Activated CD8-positive, alpha-beta T cell treated with anti-CD3 and anti-CD28 coated beads, Interleukin-2, amount 10 ng/mL, durations not matched to agents 7 days and 5 days (primary cell): ENCODE measurements around the gene CFL2. TPM values are rescaled to one million over a fixed set of nuclear protein-coding genes. Genes with fewer than 3 reads are reported as not detected.

Source experiments
- ATAC-seq: fragments of 150-1000 bp; cut with Tn5 transposase; one replicate; pipeline ENCODE4 v1.10.0; 2021; ENCODE audit warnings: moderate library complexity
- CTCF ChIA-PET: fragments of 350-600 bp; sonication (Branson Sonifier 250); formaldehyde crosslinking; loops from one replicate; lab custom pipeline; 2021; ENCODE audit warnings: antibody characterized with exemption; lab: Charles Lee
- POLR2A ChIA-PET: fragments of 350-600 bp; sonication (Branson Sonifier 250); formaldehyde crosslinking; loops from one replicate; lab custom pipeline; 2021; ENCODE audit warnings: antibody characterized with exemption; lab: Charles Lee
- DNase-seq: peaks from one replicate; pipeline ENCODE4 v3.0.0-alpha.2; 2020
- H3K27ac Mint-ChIP-seq: one replicate; pipeline ENCODE4 v1.8.0; 2021; ENCODE audit warnings: mild to moderate bottlenecking, mixed read lengths
- H3K27me3 Mint-ChIP-seq: one replicate; pipeline ENCODE4 v1.8.0; 2021; ENCODE audit warnings: low read depth, mixed read lengths
- H3K36me3 Mint-ChIP-seq: one replicate; pipeline ENCODE4 v1.8.0; 2021; ENCODE audit warnings: low read depth, mixed read lengths
- H3K4me1 Mint-ChIP-seq: one replicate; pipeline ENCODE4 v1.8.0; 2021; ENCODE audit warnings: low read depth, mixed read lengths
- H3K4me3 Mint-ChIP-seq: one replicate; pipeline ENCODE4 v1.8.0; 2021; ENCODE audit warnings: mild to moderate bottlenecking, mixed read lengths
- H3K9me3 Mint-ChIP-seq: one replicate; pipeline ENCODE4 v1.8.0; 2022; ENCODE audit warnings: mixed read lengths; ENCODE audit not compliant: insufficient read depth
- total RNA-seq, 2 experiments: library from RNA; stranded (reverse); gene quantifications; one replicate each; pipeline ENCODE4 v1.2.3, GENCODE V29; 2021

Gene CFL2
- total RNA-seq, 2 experiments from 2014 or later, result 6.7 to 7.1 TPM

DNA sequence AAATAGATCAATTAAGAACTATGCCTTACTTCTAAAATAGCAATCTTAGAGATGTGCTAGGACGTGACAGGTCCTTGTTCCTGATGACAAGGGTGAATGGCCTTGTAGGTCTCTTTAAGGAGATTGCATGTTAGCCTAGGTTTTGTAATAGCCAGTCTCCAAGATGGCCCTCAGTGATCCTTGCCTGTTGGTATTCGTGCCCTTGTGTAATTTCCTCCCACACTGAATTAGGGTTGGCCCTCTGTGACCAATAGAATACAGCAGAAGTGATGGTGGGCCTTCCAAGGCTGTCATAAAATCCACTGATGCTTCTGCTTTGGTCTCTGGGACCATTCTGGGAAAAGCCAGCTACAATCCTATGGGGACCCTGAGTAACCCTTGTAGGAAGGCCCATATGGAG, 46.3 kb downstream of the CFL2 start:
- H3K9me3 Mint-ChIP-seq, result no peaks in the 10 kb centered on the region
- H3K36me3 Mint-ChIP-seq, result no peaks in the 10 kb centered on the region
- ATAC-seq, result no peak
- no peak overlapping the region for H3K27ac Mint-ChIP-seq
- no peak for DNase-seq
- no peak overlapping the region for H3K4me3 Mint-ChIP-seq
- peaks cover 4% of the 10 kb centered on the region for H3K4me1 Mint-ChIP-seq
- ChIA-PET POLR2A (no interaction called here), CTCF (interaction anchor here (3.9 kb wide), 1 partner anchor 54 kb away, joined by 25 read pairs; no protein-coding TSS in a partner anchor)
- H3K27me3 Mint-ChIP-seq, result peaks cover 2% of the 10 kb centered on the region

GRCh38 chr14:34667007-34667406, 47.4 kb downstream of the CFL2 start:
- no peak overlapping the region for H3K27ac Mint-ChIP-seq
- no peaks in the 10 kb centered on the region for H3K36me3 Mint-ChIP-seq
- DNase-seq (no peak), ATAC-seq (no peak)
- no peaks in the 10 kb centered on the region for H3K9me3 Mint-ChIP-seq
- POLR2A ChIA-PET, result no interaction called here
- H3K4me3 Mint-ChIP-seq, result no peak overlapping the region
- peaks cover 4% of the 10 kb centered on the region for H3K4me1 Mint-ChIP-seq
- CTCF ChIA-PET, result interaction anchor here (1.7 kb wide), 1 partner anchor 57 kb away, joined by 7 read pairs; no protein-coding TSS in a partner anchor
- peaks cover 2% of the 10 kb centered on the region for H3K27me3 Mint-ChIP-seq

DNA sequence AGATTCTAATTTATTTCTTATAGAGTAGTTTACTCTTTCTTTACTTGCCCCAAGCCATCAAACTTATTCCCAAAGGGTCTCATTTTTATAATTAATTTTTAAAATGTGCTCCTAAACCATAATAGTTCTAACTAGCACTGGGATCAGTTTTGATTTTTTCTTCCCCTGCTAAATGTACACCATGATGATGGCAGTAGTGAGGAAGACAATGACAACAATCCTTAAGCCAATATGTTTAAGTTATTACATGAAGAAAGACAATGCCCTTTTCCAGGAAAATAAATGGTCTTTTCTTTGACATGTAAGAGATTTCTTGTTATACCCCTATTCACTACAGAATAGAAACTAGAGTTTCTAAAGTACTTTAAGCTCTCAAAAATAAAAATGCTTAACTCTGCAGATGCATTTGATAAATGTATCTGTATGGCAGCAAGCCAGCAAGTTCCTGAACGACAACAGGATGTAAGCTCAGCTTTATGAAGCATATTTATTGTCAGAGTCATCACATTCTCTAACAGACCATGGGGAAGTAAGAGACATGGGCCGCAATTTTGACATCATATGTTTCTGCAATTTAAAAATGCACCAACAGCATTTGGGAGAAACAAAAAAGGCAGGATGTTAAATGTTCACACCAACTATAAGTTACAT, 48.5 kb downstream of the CFL2 start:
- peaks cover 4% of the 10 kb centered on the region for H3K4me1 Mint-ChIP-seq
- POLR2A ChIA-PET, result interaction anchor here (0.6 kb wide), 1 partner anchor 35 kb away, joined by 3 read pairs; no protein-coding TSS in a partner anchor
- H3K27ac Mint-ChIP-seq, result no peak overlapping the region
- ATAC-seq (no peak), DNase-seq (no peak)
- no peaks in the 10 kb centered on the region for H3K36me3 Mint-ChIP-seq
- peaks cover 4% of the 10 kb centered on the region for H3K27me3 Mint-ChIP-seq
- no peaks in the 10 kb centered on the region for H3K9me3 Mint-ChIP-seq
- no peak overlapping the region for H3K4me3 Mint-ChIP-seq
- CTCF ChIA-PET, result interaction anchor here (1.7 kb wide), 1 partner anchor 58 kb away, joined by 7 read pairs; no protein-coding TSS in a partner anchor

- no peak overlapping the region for H3K4me3 Mint-ChIP-seq
- POLR2A ChIA-PET, result no interaction called here
- ATAC-seq (no peak), DNase-seq (no peak)
- peaks cover 4% of the 10 kb centered on the region for H3K4me1 Mint-ChIP-seq
- no peaks in the 10 kb centered on the region for H3K9me3 Mint-ChIP-seq
- no peaks in the 10 kb centered on the region for H3K36me3 Mint-ChIP-seq
- CTCF ChIA-PET, result interaction anchor here (0.8 to 1.8 kb wide), 4 partner anchors 11 to 567 kb away, joined by 3 to 8 read pairs (median 4); no protein-coding TSS in a partner anchor
- no peak overlapping the region for H3K27ac Mint-ChIP-seq
- H3K27me3 Mint-ChIP-seq, result peaks cover 5% of the 10 kb centered on the region
Observed at GRCh38 chr14:34662561-34663088, 51.8 kb downstream of the CFL2 start.

- Mint-ChIP-seq H3K9me3 (no peaks in the 10 kb centered on the region), H3K36me3 (no peaks in the 10 kb centered on the region), H3K27ac (no peak overlapping the region), H3K27me3 (peaks cover 5% of the 10 kb centered on the region), H3K4me3 (no peak overlapping the region), H3K4me1 (no peaks in the 10 kb centered on the region)
- ATAC-seq (no peak), DNase-seq (no peak)
- ChIA-PET CTCF (no interaction called here), POLR2A (no interaction called here)
Observed at GRCh38 chr14:34660796-34661195, 53.6 kb downstream of the CFL2 start.

Other genes starting within 250 kb of the CFL2 start
- 10 to 100 TPM; 27.3 to 28.8 TPM for gene EAPP, start 174.9 kb downstream of the CFL2 start, total RNA-seq
- gene SNX6, start 84.4 kb downstream of the CFL2 start, total RNA-seq, result 10 to 100 TPM; 83.3 to 84.3 TPM
- 10 to 100 TPM; 52.7 to 54.2 TPM for gene BAZ1A, start 160.8 kb upstream of the CFL2 start, total RNA-seq